ENCODE data around the gene CCL28. TPM values are rescaled to one million over a fixed set of nuclear protein-coding genes. Genes with fewer than 3 reads are reported as not detected.

Gene CCL28
- total and polyA plus RNA-seq, 11 donors = 0.06 to 1.6 (median 0.31) TPM; not detected in 1

DNA sequence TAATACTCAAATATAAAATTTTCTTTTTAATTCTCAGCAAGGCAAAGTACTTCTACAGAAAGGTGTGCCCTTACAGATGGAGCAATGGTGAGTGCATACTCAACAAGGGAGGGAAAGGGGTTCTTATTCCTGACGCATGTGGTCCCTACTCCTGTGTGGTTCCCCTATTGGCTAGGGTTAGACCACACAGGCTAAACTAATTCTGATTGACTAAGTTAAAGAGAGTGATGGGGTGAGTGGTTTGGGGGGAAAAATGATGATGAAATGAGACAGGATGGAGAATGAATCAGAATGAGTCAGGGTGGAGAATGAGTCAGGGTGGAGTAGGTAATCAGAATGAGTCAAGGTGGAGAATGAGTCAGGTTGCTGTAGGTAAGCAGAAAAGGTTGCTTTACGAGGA lies 76.0 kb downstream of the CCL28 start:
- WGBS, 4 donors = 87 to 91% (median 90%) methylated on average over 2 of the region's 2 CpGs
- Histone ChIP-seq H3K9me3 (peaks cover 0 to 33% (median 18%) of the 10 kb centered on the region in 12 donors), H3K27ac (no peak overlapping the region), H3K4me1 (no peaks in the 10 kb centered on the region), H3K27me3 (peaks cover 0 to 3% (median 0%) of the 10 kb centered on the region in 9 donors), H3K36me3 (no peaks in the 10 kb centered on the region), H3K4me3 (no peak overlapping the region)
- ATAC-seq (no peak), DNase-seq (no peak)
- TF ChIP-seq POLR2A (IDR thresholded peaks at IDR 0.05) (no peak), CTCF (IDR thresholded peaks at IDR 0.05) (no peak)
- intact Hi-C loops (cut with DNase I) = no loop called here

GRCh38 chr5:43335681-43336080 lies 76.5 kb downstream of the CCL28 start:
- Histone ChIP-seq H3K27me3 (peaks cover 0 to 3% (median 0%) of the 10 kb centered on the region in 9 donors), H3K4me1 (no peaks in the 10 kb centered on the region), H3K36me3 (no peaks in the 10 kb centered on the region), H3K9me3 (peaks cover 0 to 33% (median 13%) of the 10 kb centered on the region in 12 donors), H3K27ac (no peak overlapping the region), H3K4me3 (no peak overlapping the region)
- intact Hi-C loops (cut with DNase I) = no loop called here
- DNase-seq = no peak
- WGBS, 4 donors = 75 to 84% (median 82%) methylated on average over 4 of the region's 4 CpGs
- no peak for ATAC-seq
- TF ChIP-seq CTCF (IDR thresholded peaks at IDR 0.05) (no peak), POLR2A (IDR thresholded peaks at IDR 0.05) (no peak)

DNA sequence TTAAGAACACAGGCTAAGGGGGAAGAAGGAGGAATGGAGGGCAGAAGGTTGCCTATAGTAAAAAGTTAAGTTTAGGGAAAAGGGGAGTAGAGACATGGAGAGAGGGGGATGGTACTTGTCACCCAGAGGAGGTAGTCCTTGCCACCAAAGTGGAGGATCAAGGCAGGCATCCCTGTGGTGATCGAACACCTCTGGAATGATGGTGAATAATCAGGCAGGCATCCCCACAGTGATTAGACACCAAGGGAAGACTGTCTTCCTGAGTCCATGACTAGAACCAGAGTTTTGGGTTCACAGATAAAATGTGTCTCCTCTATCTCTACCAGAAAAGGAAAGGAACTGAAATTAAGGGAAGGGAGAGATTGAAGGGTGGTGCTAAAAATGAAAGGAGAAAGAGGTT lies 79.8 kb downstream of the CCL28 start:
- DNase-seq (no peak), ATAC-seq (no peak)
- no peaks in the 10 kb centered on the region for H3K36me3 ChIP-seq
- peaks cover 0 to 3% (median 0%) of the 10 kb centered on the region in 9 donors for H3K27me3 ChIP-seq
- intact Hi-C loops (cut with DNase I) = no loop called here
- H3K4me1 ChIP-seq = no peaks in the 10 kb centered on the region
- no peak overlapping the region for H3K27ac ChIP-seq
- H3K9me3 ChIP-seq = peaks cover 0 to 23% (median 14%) of the 10 kb centered on the region in 12 donors
- whole genome bisulfite sequencing, 4 donors = 73 to 84% (median 77%) methylated on average over 1 of the region's 1 CpG
- no peak overlapping the region for H3K4me3 ChIP-seq
- TF ChIP-seq CTCF (IDR thresholded peaks at IDR 0.05) = no peak
- no peak for TF ChIP-seq POLR2A (IDR thresholded peaks at IDR 0.05)

Other genes with a start within 250 kb of the CCL28 start
- gene NIM1K, start 220.2 kb downstream of the CCL28 start, total RNA-seq = 1 to 10 TPM in 1 of 9 donors, under 1 TPM in 6, not detected in 2; 0.16 to 1.4 (median 0.45) TPM
- under 1 TPM; 0.11 to 0.24 TPM for gene NIM1K, start 220.2 kb downstream of the CCL28 start, polyA plus RNA-seq
- gene HMGCS1, start 99.0 kb downstream of the CCL28 start, total RNA-seq = 10 to 100 TPM in 7 of 9 donors, 1 to 10 TPM in 2; 7.9 to 34.8 (median 30.0) TPM
- 10 to 100 TPM in 1 of 2 donors, 1 to 10 TPM in 1; 6.3 to 34.7 TPM for gene HMGCS1, start 99.0 kb downstream of the CCL28 start, polyA plus RNA-seq
- 1 to 10 TPM; 3.8 to 9.5 (median 7.2) TPM for gene TMEM267, start 71.5 kb upstream of the CCL28 start, total RNA-seq
- 1 to 10 TPM; 4.4 to 6.5 TPM for gene TMEM267, start 71.5 kb upstream of the CCL28 start, polyA plus RNA-seq
- 1 to 10 TPM in 2 of 9 donors, under 1 TPM in 7; 0.19 to 1.6 (median 0.60) TPM for gene C5orf34, start 102.8 kb upstream of the CCL28 start, total RNA-seq
- under 1 TPM; 0.19 to 0.54 TPM for gene C5orf34, start 102.8 kb upstream of the CCL28 start, polyA plus RNA-seq
- gene PAIP1, start 144.7 kb upstream of the CCL28 start, total RNA-seq = 100 to 1,000 TPM in 8 of 9 donors, 10 to 100 TPM in 1; 99.8 to 173 (median 140) TPM
- 100 to 1,000 TPM in 1 of 2 donors, 10 to 100 TPM in 1; 84.7 to 112 TPM for gene PAIP1, start 144.7 kb upstream of the CCL28 start, polyA plus RNA-seq
- gene NNT, start 190.8 kb upstream of the CCL28 start, total RNA-seq = 100 to 1,000 TPM; 206 to 631 (median 475) TPM
- 100 to 1,000 TPM in 1 of 2 donors, 10 to 100 TPM in 1; 53.8 to 119 TPM for gene NNT, start 190.8 kb upstream of the CCL28 start, polyA plus RNA-seq

Data from heart left ventricle (tissue), 16 donors.